PC-9 (cell line): ENCODE results near the gene SLC6A4. TPM values are rescaled to one million over a fixed set of nuclear protein-coding genes. Genes with fewer than 3 reads are reported as not detected.

ENCODE experiments used
- BruUV-seq: library from RNA; stranded (reverse); fragments of 400-500 nt; replicated peaks from 2 replicates; lab custom pipeline; 2021; lab: Mats Ljungman, UMichigan
- CTCF ChIA-PET: fragments of 300-600 bp; sonication (Branson Sonifier 250); formaldehyde crosslinking; loops from one replicate; lab custom pipeline; 2022; ENCODE audit warnings: antibody characterized with exemption; lab: Charles Lee
- POLR2A ChIA-PET: fragments of 300-600 bp; sonication (Branson Sonifier 250); formaldehyde crosslinking; loops from one replicate; lab custom pipeline; 2022; ENCODE audit warnings: antibody characterized with exemption; ENCODE audit not compliant: unreplicated experiment; lab: Charles Lee
- DNase-seq, 2 experiments: peaks; one replicate each; pipeline versions ENCODE4 v3.0.0 to v3.0.0-alpha.2; 2015 to 2022; ENCODE audit warnings: mixed read lengths in 1 of 2
- H2AFZ ChIP-seq: fragments of 200-600 bp; sonication (generic); 2 replicates; pipeline ENCODE4 v1.8.1; 2017; ENCODE audit warnings: antibody characterized with exemption
- H3F3A ChIP-seq: fragments of 200-600 bp; sonication (generic); 2 replicates; pipeline ENCODE4 v1.8.1; 2017; ENCODE audit warnings: antibody characterized with exemption, mild to moderate bottlenecking, low read depth; ENCODE audit not compliant: insufficient read depth
- H3K27ac ChIP-seq: fragments of 200-600 bp; sonication (generic); 2 replicates; pipeline ENCODE4 v1.6.1; 2016; ENCODE audit warnings: mixed run types
- H3K27me3 ChIP-seq: fragments of 200-600 bp; sonication (generic); 2 replicates; pipeline ENCODE4 v1.6.1; 2016; ENCODE audit warnings: low read depth, mixed run types; ENCODE audit not compliant: insufficient read depth
- H3K36me3 ChIP-seq: fragments of 200-600 bp; sonication (generic); 2 replicates; pipeline ENCODE4 v1.6.1; 2016; ENCODE audit warnings: low read depth, mixed run types
- H3K4me1 ChIP-seq: fragments of 200-600 bp; sonication (generic); replicated peaks from 2 replicates; pipeline ENCODE4 v1.6.1; 2016; ENCODE audit warnings: mixed run types; ENCODE audit not compliant: insufficient read depth
- H3K4me2 ChIP-seq: fragments of 200-600 bp; sonication (generic); 2 replicates; pipeline ENCODE4 v1.6.1; 2017; ENCODE audit warnings: mixed run types
- H3K4me3 ChIP-seq: fragments of 200-600 bp; sonication (generic); 2 replicates; pipeline ENCODE4 v1.6.1; 2016; ENCODE audit warnings: mixed run types
- H3K79me2 ChIP-seq: fragments of 200-600 bp; sonication (generic); 2 replicates; pipeline ENCODE4 v1.6.1; 2017; ENCODE audit warnings: low read depth, mixed run types
- H3K9me2 ChIP-seq: fragments of 200-600 bp; sonication (generic); 2 replicates; pipeline ENCODE4 v1.8.1; 2017; ENCODE audit warnings: mild to moderate bottlenecking; ENCODE audit not compliant: insufficient read depth
- H3K9me3 ChIP-seq: fragments of 200-600 bp; sonication (generic); 2 replicates; pipeline ENCODE4 v1.8.1; 2016; ENCODE audit warnings: low read depth; ENCODE audit not compliant: insufficient read depth
- H4K20me1 ChIP-seq: fragments of 200-600 bp; sonication (generic); 2 replicates; pipeline ENCODE4 v1.8.1; 2017; ENCODE audit not compliant: insufficient read depth
- EZH2 ChIP-seq: fragments of 200-600 bp; sonication (generic); IDR thresholded peaks from 2 replicates; pipeline ENCODE4 v1.8.0; 2017; ENCODE audit warnings: antibody characterized with exemption, low read depth
- intact Hi-C: fragments of 100-400 bp; cut with micrococcal nuclease; formaldehyde crosslinking; loops from one replicate; pipeline ENCODE4 v1.10.0; 2022; ENCODE audit not compliant: unreplicated experiment
- total RNA-seq: library from RNA; stranded (reverse); gene quantifications from 2 replicates; pipeline ENCODE4 v1.2.3, GENCODE V29; 2021
- TF ChIP-seq, protein P1 (sequence below): fragments of 200-600 bp; sonication (generic); conservative IDR thresholded peaks from 2 replicates; pipeline ENCODE4 v1.6.1; 2017; ENCODE audit warnings: mixed run types, antibody characterized with exemption, mild to moderate bottlenecking, moderate library complexity

SLC6A4 gene
- total RNA-seq, 1 experiment from 2014 or later: not detected

DNA sequence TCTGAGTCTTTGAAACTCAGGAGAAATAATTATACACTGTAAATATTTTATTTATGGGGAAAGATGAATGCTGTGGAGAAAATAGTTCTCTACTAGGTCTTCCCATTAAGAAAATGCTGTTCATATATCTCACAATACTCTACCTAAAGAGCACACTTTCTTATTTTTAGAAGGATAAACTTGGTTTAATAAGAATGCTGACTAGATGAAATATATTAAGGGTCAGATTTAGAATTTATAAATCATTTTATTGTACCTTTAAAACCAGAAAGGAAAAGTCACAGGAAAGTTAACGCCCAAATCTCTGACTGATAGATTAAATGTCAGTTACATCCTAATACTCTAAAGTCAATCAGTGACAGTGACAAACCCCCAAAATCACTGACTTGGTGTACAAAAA is 48.7 kb downstream of the SLC6A4 start:
- BruUV-seq: no TSS peak

DNA sequence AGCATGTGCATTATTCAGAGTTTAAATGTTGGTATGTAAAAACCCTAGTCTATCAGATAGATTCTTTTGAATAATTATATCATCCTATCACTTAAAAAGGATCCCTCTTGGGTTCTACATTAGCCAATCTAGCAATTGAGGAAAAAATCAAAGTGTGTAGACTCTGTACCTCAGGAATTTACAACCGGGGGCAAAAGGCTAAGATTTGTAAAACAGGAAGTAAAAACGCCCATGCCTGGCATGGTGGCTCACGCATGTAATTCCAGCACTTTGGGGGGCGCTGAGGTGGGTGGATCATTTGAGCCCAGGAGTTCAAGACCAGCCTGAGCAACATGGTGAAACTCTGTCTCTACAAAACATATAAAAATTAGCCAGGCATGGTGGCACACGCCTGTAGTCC is 58.6 kb downstream of the SLC6A4 start:
- Histone ChIP-seq H3K4me1 (peaks cover 8% of the 10 kb centered on the region), H3K27ac (no peak overlapping the region), H3F3A (peaks cover 23% of the 10 kb centered on the region), H3K9me3 (no peaks in the 10 kb centered on the region), H3K27me3 (no peaks in the 10 kb centered on the region), H3K4me2 (no peak overlapping the region), H3K79me2 (no peaks in the 10 kb centered on the region), H3K4me3 (no peak overlapping the region), H2AFZ (no peak overlapping the region), H4K20me1 (no peaks in the 10 kb centered on the region), H3K9me2 (no peaks in the 10 kb centered on the region), H3K36me3 (peaks cover 26% of the 10 kb centered on the region)
- no peak for DNase-seq
- POLR2A ChIA-PET: no interaction called here
- intact Hi-C loops: no loop called here
- TF ChIP-seq, protein P1, sequence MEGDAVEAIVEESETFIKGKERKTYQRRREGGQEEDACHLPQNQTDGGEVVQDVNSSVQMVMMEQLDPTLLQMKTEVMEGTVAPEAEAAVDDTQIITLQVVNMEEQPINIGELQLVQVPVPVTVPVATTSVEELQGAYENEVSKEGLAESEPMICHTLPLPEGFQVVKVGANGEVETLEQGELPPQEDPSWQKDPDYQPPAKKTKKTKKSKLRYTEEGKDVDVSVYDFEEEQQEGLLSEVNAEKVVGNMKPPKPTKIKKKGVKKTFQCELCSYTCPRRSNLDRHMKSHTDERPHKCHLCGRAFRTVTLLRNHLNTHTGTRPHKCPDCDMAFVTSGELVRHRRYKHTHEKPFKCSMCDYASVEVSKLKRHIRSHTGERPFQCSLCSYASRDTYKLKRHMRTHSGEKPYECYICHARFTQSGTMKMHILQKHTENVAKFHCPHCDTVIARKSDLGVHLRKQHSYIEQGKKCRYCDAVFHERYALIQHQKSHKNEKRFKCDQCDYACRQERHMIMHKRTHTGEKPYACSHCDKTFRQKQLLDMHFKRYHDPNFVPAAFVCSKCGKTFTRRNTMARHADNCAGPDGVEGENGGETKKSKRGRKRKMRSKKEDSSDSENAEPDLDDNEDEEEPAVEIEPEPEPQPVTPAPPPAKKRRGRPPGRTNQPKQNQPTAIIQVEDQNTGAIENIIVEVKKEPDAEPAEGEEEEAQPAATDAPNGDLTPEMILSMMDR: no peak
- no peak for TF ChIP-seq EZH2
- CTCF ChIA-PET: no interaction called here
- no TSS peak for BruUV-seq

More for the DNA sequence above, 48.7 kb downstream of the SLC6A4 start:
- Histone ChIP-seq H3K9me3 (no peaks in the 10 kb centered on the region), H3K4me1 (no peaks in the 10 kb centered on the region), H3K4me3 (no peak overlapping the region), H3K79me2 (no peaks in the 10 kb centered on the region), H3K9me2 (no peaks in the 10 kb centered on the region; the same call in 1 of the 2 replicates), H3K36me3 (peaks cover 20% of the 10 kb centered on the region), H2AFZ (no peak overlapping the region), H3F3A (no peaks in the 10 kb centered on the region; the same call in 1 of the 2 replicates), H3K27ac (no peak overlapping the region), H4K20me1 (no peaks in the 10 kb centered on the region), H3K4me2 (no peak overlapping the region), H3K27me3 (no peaks in the 10 kb centered on the region)
- DNase-seq: no peak
- intact Hi-C loops: no loop called here
- ChIA-PET POLR2A (no interaction called here), CTCF (no interaction called here)
- TF ChIP-seq EZH2: no peak
- TF ChIP-seq, protein P1: no peak

DNA sequence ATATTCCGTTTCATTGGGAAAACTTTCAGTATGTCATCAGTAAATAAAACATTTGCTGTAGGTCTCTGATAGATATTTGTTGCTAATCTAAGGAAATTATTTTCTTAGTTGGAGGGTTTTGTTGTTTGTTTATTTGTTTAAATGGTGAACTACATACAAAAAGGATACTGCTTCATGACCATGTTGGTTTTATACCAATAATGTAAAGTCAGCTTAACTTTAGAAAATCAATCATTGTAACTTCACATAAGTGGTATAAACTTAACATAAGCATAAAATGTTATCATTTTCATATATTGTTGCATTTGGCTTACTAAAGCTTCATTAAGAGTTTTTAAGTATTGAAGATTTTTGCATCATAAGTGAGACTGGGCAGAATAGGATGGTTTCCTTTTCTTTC is 60.9 kb downstream of the SLC6A4 start:
- Histone ChIP-seq H3K27me3 (no peaks in the 10 kb centered on the region), H3K4me2 (no peak overlapping the region), H3F3A (peaks cover 31% of the 10 kb centered on the region), H4K20me1 (peaks cover 8% of the 10 kb centered on the region; the same call in 1 of the 2 replicates), H3K9me2 (no peaks in the 10 kb centered on the region), H3K27ac (no peak overlapping the region), H3K4me3 (no peak overlapping the region), H2AFZ (no peak overlapping the region), H3K79me2 (peaks cover 4% of the 10 kb centered on the region), H3K36me3 (peaks cover 15% of the 10 kb centered on the region), H3K9me3 (no peaks in the 10 kb centered on the region), H3K4me1 (peaks cover 24% of the 10 kb centered on the region)
- intact Hi-C loops: no loop called here
- CTCF ChIA-PET: no interaction called here
- TF ChIP-seq EZH2: no peak
- TF ChIP-seq, protein P1: no peak
- BruUV-seq: no TSS peak
- POLR2A ChIA-PET: no interaction called here
- no peak for DNase-seq
